ENCODE measurements around the gene WT1.
"Not testable (repeated sequence)": the region's sequence is repeated elsewhere in the genome, so short reads cannot be mapped to it uniquely, and the experiment has no call there.

WT1 gene

GRCh38 chr11:32435511-32435941, at the start of gene WT1:
TSS of gene WT1 (minus strand) at chr11:32435539.
- H3K27me3 ChIP-seq (ENCODE audit: insufficient read depth, low read length), result peaks cover 100% of the 10 kb centered on the region
- peaks cover 12% of the 10 kb centered on the region; the same call in 1 of the 2 replicates for H3K4me1 ChIP-seq (ENCODE audit: insufficient read depth, low read length)
- H3K4me3 ChIP-seq (ENCODE audit: low read length), result peak within 1 kb of the TSS; percentile 53
- H3K36me3 ChIP-seq (ENCODE audit: insufficient read depth, low read depth, low read length), result no peaks in the 10 kb centered on the region
- no peak within 1 kb of the TSS for H3K27ac ChIP-seq (ENCODE audit: low read length)
- H3K9me3 ChIP-seq (ENCODE audit: insufficient read depth, low read depth, low read length), result peaks cover 9% of the 10 kb centered on the region; the same call in 1 of the 2 replicates
- H3K9ac ChIP-seq (ENCODE audit: low read depth, low read length), result no peak within 1 kb of the TSS

GRCh38 chr11:32479291-32479690, 44.0 kb upstream of the WT1 start:
- no peaks in the 10 kb centered on the region for H3K27me3 ChIP-seq (ENCODE audit: insufficient read depth, low read length)
- no peak overlapping the region for H3K9ac ChIP-seq (ENCODE audit: low read depth, low read length)

DNA sequence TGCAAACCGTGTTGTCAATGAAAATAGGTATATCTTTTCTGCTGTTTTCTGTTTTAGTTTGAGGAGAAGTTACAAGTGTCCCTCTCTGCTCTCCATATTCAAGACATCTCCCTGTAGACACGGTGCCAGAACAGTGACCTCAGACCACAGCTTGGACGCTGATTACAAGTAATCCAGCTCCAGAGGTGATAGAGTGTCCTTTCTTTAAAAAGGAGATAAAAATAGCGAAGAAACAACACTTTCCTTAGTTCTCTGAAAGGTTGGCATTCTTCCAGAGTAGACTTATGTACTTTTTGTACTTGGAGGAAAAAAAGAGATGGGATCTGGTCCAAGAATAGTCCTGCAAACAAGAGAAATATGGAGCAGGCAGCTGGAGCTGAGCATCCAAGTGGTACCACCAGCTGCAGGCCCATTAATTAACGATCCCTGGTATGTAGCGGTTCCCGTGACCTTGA, 43.0 kb upstream of the WT1 start:
- Histone ChIP-seq H3K36me3 (ENCODE audit: insufficient read depth, low read depth, low read length) (no peaks in the 10 kb centered on the region), H3K27ac (ENCODE audit: low read length) (no peak overlapping the region), H3K9me3 (ENCODE audit: insufficient read depth, low read depth, low read length) (no peaks in the 10 kb centered on the region), H3K4me1 (ENCODE audit: insufficient read depth, low read length) (0 out of 2 replicates have a peak, but pooled peaks cover 5% of the 10 kb centered on the region), H3K9ac (ENCODE audit: low read depth, low read length) (no peak overlapping the region), H3K27me3 (ENCODE audit: insufficient read depth, low read length) (no peaks in the 10 kb centered on the region), H3K4me3 (ENCODE audit: low read length) (no peak overlapping the region)

More at GRCh38 chr11:32479291-32479690, 44.0 kb upstream of the WT1 start:
- Histone ChIP-seq H3K9me3 (ENCODE audit: insufficient read depth, low read depth, low read length) (no peaks in the 10 kb centered on the region), H3K4me3 (ENCODE audit: low read length) (no peak overlapping the region), H3K27ac (ENCODE audit: low read length) (no peak overlapping the region), H3K36me3 (ENCODE audit: insufficient read depth, low read depth, low read length) (no peaks in the 10 kb centered on the region), H3K4me1 (ENCODE audit: insufficient read depth, low read length) (0 out of 2 replicates have a peak, but pooled peaks cover 5% of the 10 kb centered on the region)

GRCh38 chr11:32473282-32473909, 38.1 kb upstream of the WT1 start:
- H3K36me3 ChIP-seq (ENCODE audit: insufficient read depth, low read depth, low read length), result no peaks in the 10 kb centered on the region
- H3K4me3 ChIP-seq (ENCODE audit: low read length), result no peak overlapping the region
- no peaks in the 10 kb centered on the region for H3K27me3 ChIP-seq (ENCODE audit: insufficient read depth, low read length)
- no peak overlapping the region for H3K27ac ChIP-seq (ENCODE audit: low read length)
- H3K9me3 ChIP-seq (ENCODE audit: insufficient read depth, low read depth, low read length), result no peaks in the 10 kb centered on the region
- H3K9ac ChIP-seq (ENCODE audit: low read depth, low read length), result no peak overlapping the region
- H3K4me1 ChIP-seq (ENCODE audit: insufficient read depth, low read length), result no peaks in the 10 kb centered on the region

GRCh38 chr11:32472226-32472625, 36.9 kb upstream of the WT1 start:
- no peak overlapping the region for H3K27ac ChIP-seq (ENCODE audit: low read length)
- no peaks in the 10 kb centered on the region for H3K4me1 ChIP-seq (ENCODE audit: insufficient read depth, low read length)
- H3K9ac ChIP-seq (ENCODE audit: low read depth, low read length), result no peak overlapping the region
- no peak overlapping the region for H3K4me3 ChIP-seq (ENCODE audit: low read length)
- no peaks in the 10 kb centered on the region for H3K9me3 ChIP-seq (ENCODE audit: insufficient read depth, low read depth, low read length)
- no peaks in the 10 kb centered on the region for H3K27me3 ChIP-seq (ENCODE audit: insufficient read depth, low read length)
- H3K36me3 ChIP-seq (ENCODE audit: insufficient read depth, low read depth, low read length), result no peaks in the 10 kb centered on the region

GRCh38 chr11:32471544-32471943, 36.2 kb upstream of the WT1 start:
- H3K9me3 ChIP-seq (ENCODE audit: insufficient read depth, low read depth, low read length); H3K4me3 ChIP-seq (ENCODE audit: low read length); H3K36me3 ChIP-seq (ENCODE audit: insufficient read depth, low read depth, low read length); H3K27me3 ChIP-seq (ENCODE audit: insufficient read depth, low read length); H3K4me1 ChIP-seq (ENCODE audit: insufficient read depth, low read length); H3K27ac ChIP-seq (ENCODE audit: low read length); H3K9ac ChIP-seq (ENCODE audit: low read depth, low read length): not testable (repeated sequence)

- Histone ChIP-seq H3K36me3 (ENCODE audit: insufficient read depth, low read depth, low read length) (no peaks in the 10 kb centered on the region), H3K27ac (ENCODE audit: low read length) (no peak overlapping the region), H3K9me3 (ENCODE audit: insufficient read depth, low read depth, low read length) (no peaks in the 10 kb centered on the region), H3K27me3 (ENCODE audit: insufficient read depth, low read length) (no peaks in the 10 kb centered on the region), H3K4me3 (ENCODE audit: low read length) (no peak overlapping the region), H3K4me1 (ENCODE audit: insufficient read depth, low read length) (no peaks in the 10 kb centered on the region), H3K9ac (ENCODE audit: low read depth, low read length) (no peak overlapping the region)
These were observed 34.5 kb upstream of the WT1 start for GRCh38 chr11:32469791-32470190.

DNA sequence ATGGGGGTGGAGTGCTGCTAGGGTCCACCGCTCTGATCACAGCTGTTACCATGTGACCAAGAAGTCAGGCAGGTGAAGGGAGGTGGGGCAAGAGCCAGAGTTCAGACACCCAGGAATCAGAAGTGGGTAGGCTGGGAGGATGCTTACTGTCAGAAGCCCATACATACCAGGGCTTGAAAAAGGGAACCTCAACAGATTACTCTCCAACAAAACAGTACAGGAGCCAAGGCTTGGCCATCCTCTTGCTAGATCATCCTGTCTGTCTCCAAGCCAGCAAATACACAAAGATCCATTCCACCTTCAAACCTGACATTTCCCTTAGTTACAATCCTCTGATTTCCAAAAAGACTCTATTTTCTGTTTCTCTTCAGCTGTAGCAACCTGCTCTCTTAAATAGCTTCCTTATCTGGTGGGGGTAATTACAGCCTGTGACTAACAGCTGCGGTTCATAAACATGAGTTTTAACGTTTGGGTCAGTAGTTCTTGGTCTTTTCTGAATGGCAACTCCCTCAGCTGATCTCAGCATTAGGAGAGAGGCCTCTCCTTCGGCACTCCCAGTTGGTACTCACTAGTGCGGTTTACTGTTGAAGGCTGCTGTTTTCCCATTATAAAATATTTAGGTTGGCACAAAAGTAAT, 31.1 kb upstream of the WT1 start:
- Histone ChIP-seq H3K4me3 (ENCODE audit: low read length) (no peak overlapping the region), H3K27me3 (ENCODE audit: insufficient read depth, low read length) (no peaks in the 10 kb centered on the region), H3K9me3 (ENCODE audit: insufficient read depth, low read depth, low read length) (no peaks in the 10 kb centered on the region), H3K9ac (ENCODE audit: low read depth, low read length) (no peak overlapping the region), H3K4me1 (ENCODE audit: insufficient read depth, low read length) (no peaks in the 10 kb centered on the region), H3K36me3 (ENCODE audit: insufficient read depth, low read depth, low read length) (no peaks in the 10 kb centered on the region), H3K27ac (ENCODE audit: low read length) (no peak overlapping the region)

GRCh38 chr11:32464078-32464477, 28.7 kb upstream of the WT1 start:
- Histone ChIP-seq H3K9me3 (ENCODE audit: insufficient read depth, low read depth, low read length) (no peaks in the 10 kb centered on the region), H3K36me3 (ENCODE audit: insufficient read depth, low read depth, low read length) (no peaks in the 10 kb centered on the region), H3K4me3 (ENCODE audit: low read length) (no peak overlapping the region), H3K27me3 (ENCODE audit: insufficient read depth, low read length) (no peaks in the 10 kb centered on the region; the same call in 1 of the 2 replicates), H3K27ac (ENCODE audit: low read length) (no peak overlapping the region), H3K4me1 (ENCODE audit: insufficient read depth, low read length) (no peaks in the 10 kb centered on the region), H3K9ac (ENCODE audit: low read depth, low read length) (no peak overlapping the region)

- no peaks in the 10 kb centered on the region for H3K4me1 ChIP-seq (ENCODE audit: insufficient read depth, low read length)
- H3K27ac ChIP-seq (ENCODE audit: low read length), result no peak overlapping the region
- H3K9me3 ChIP-seq (ENCODE audit: insufficient read depth, low read depth, low read length), result no peaks in the 10 kb centered on the region
- no peak overlapping the region for H3K4me3 ChIP-seq (ENCODE audit: low read length)
- H3K27me3 ChIP-seq (ENCODE audit: insufficient read depth, low read length), result no peaks in the 10 kb centered on the region; the same call in 1 of the 2 replicates
- no peak overlapping the region for H3K9ac ChIP-seq (ENCODE audit: low read depth, low read length)
- H3K36me3 ChIP-seq (ENCODE audit: insufficient read depth, low read depth, low read length), result no peaks in the 10 kb centered on the region
These were observed 26.8 kb upstream of the WT1 start for GRCh38 chr11:32462011-32462690.

GRCh38 chr11:32456864-32457263, 21.5 kb upstream of the WT1 start:
- H3K36me3 ChIP-seq (ENCODE audit: insufficient read depth, low read depth, low read length), result no peaks in the 10 kb centered on the region
- H3K4me1 ChIP-seq (ENCODE audit: insufficient read depth, low read length), result no peaks in the 10 kb centered on the region
- H3K4me3 ChIP-seq (ENCODE audit: low read length), result no peak overlapping the region
- no peaks in the 10 kb centered on the region for H3K9me3 ChIP-seq (ENCODE audit: insufficient read depth, low read depth, low read length)
- no peak overlapping the region for H3K27ac ChIP-seq (ENCODE audit: low read length)
- no peak overlapping the region for H3K9ac ChIP-seq (ENCODE audit: low read depth, low read length)
- H3K27me3 ChIP-seq (ENCODE audit: insufficient read depth, low read length), result no peaks in the 10 kb centered on the region; the same call in none of the 2 replicates

GRCh38 chr11:32454993-32455392, 19.7 kb upstream of the WT1 start:
- Histone ChIP-seq H3K4me1 (ENCODE audit: insufficient read depth, low read length) (no peaks in the 10 kb centered on the region), H3K4me3 (ENCODE audit: low read length) (no peak overlapping the region), H3K9ac (ENCODE audit: low read depth, low read length) (no peak overlapping the region), H3K9me3 (ENCODE audit: insufficient read depth, low read depth, low read length) (no peaks in the 10 kb centered on the region), H3K36me3 (ENCODE audit: insufficient read depth, low read depth, low read length) (no peaks in the 10 kb centered on the region), H3K27ac (ENCODE audit: low read length) (no peak overlapping the region), H3K27me3 (ENCODE audit: insufficient read depth, low read length) (no peaks in the 10 kb centered on the region; the same call in none of the 2 replicates)
